Measurements from ENCODE around the gene CFAP91. TPM values are rescaled to one million over a fixed set of nuclear protein-coding genes. Genes with fewer than 3 reads are reported as not detected.

Gene CFAP91
- total RNA-seq (2014; rRNA removed; shearing (Covaris generic); ENCODE audit: low replicate concordance), result 0.17 and 4.5 TPM in 2 replicates

- in situ Hi-C loops (cut with HindIII; ENCODE audit: low pct_unique_long_range_greater_than_20kb, low sequenced_read_pairs), result no loop called here
- peak; percentile 90 for DNase-seq (ENCODE audit: low read depth)
Measured at GRCh38 chr3:119702530-119703527, at the start of gene CFAP91. Gene CFAP91, plus strand, starts transcription at chr3:119703022. Its CDS starts 77 bp downstream, at chr3:119703099.

GRCh38 chr3:119653876-119654275, 48.9 kb upstream of the CFAP91 start:
- in situ Hi-C loops (cut with HindIII; ENCODE audit: low pct_unique_long_range_greater_than_20kb, low sequenced_read_pairs), result no loop called here
- DNase-seq (ENCODE audit: low read depth), result no peak

- no peak for DNase-seq (ENCODE audit: low read depth)
- in situ Hi-C loops (cut with HindIII; ENCODE audit: low pct_unique_long_range_greater_than_20kb, low sequenced_read_pairs), result no loop called here
Measured at GRCh38 chr3:119657887-119658702, 44.7 kb upstream of the CFAP91 start.

GRCh38 chr3:119658994-119659393, 43.8 kb upstream of the CFAP91 start:
- in situ Hi-C loops (cut with HindIII; ENCODE audit: low pct_unique_long_range_greater_than_20kb, low sequenced_read_pairs), result no loop called here
- no peak for DNase-seq (ENCODE audit: low read depth)

- DNase-seq (ENCODE audit: low read depth), result no peak
- in situ Hi-C loops (cut with HindIII; ENCODE audit: low pct_unique_long_range_greater_than_20kb, low sequenced_read_pairs), result no loop called here
Measured at GRCh38 chr3:119659606-119660291, 43.1 kb upstream of the CFAP91 start.

GRCh38 chr3:119660474-119661440, 42.1 kb upstream of the CFAP91 start, which contains the start of gene POPDC2:
Gene POPDC2, minus strand, starts transcription at chr3:119660589. Its CDS starts 166 bp downstream, at chr3:119660423.
- in situ Hi-C loops (cut with HindIII; ENCODE audit: low pct_unique_long_range_greater_than_20kb, low sequenced_read_pairs), result no loop called here
- no peak for DNase-seq (ENCODE audit: low read depth)

GRCh38 chr3:119662604-119663373, 40.0 kb upstream of the CFAP91 start:
- in situ Hi-C loops (cut with HindIII; ENCODE audit: low pct_unique_long_range_greater_than_20kb, low sequenced_read_pairs), result no loop called here
- DNase-seq (ENCODE audit: low read depth), result no peak

- no peak for DNase-seq (ENCODE audit: low read depth)
- in situ Hi-C loops (cut with HindIII; ENCODE audit: low pct_unique_long_range_greater_than_20kb, low sequenced_read_pairs), result no loop called here
Measured at GRCh38 chr3:119663885-119664284, 38.9 kb upstream of the CFAP91 start.

- in situ Hi-C loops (cut with HindIII; ENCODE audit: low pct_unique_long_range_greater_than_20kb, low sequenced_read_pairs), result no loop called here
- no peak for DNase-seq (ENCODE audit: low read depth)
Measured at GRCh38 chr3:119664370-119664769, 38.5 kb upstream of the CFAP91 start.

GRCh38 chr3:119664850-119665379, 37.9 kb upstream of the CFAP91 start:
- DNase-seq (ENCODE audit: low read depth), result no peak
- in situ Hi-C loops (cut with HindIII; ENCODE audit: low pct_unique_long_range_greater_than_20kb, low sequenced_read_pairs), result no loop called here

GRCh38 chr3:119665954-119666559, 36.8 kb upstream of the CFAP91 start:
- in situ Hi-C loops (cut with HindIII; ENCODE audit: low pct_unique_long_range_greater_than_20kb, low sequenced_read_pairs), result no loop called here
- DNase-seq (ENCODE audit: low read depth), result no peak

- DNase-seq (ENCODE audit: low read depth), result no peak
- in situ Hi-C loops (cut with HindIII; ENCODE audit: low pct_unique_long_range_greater_than_20kb, low sequenced_read_pairs), result no loop called here
Measured at GRCh38 chr3:119669906-119670570, 32.8 kb upstream of the CFAP91 start.

- in situ Hi-C loops (cut with HindIII; ENCODE audit: low pct_unique_long_range_greater_than_20kb, low sequenced_read_pairs), result no loop called here
- no peak for DNase-seq (ENCODE audit: low read depth)
Measured at GRCh38 chr3:119672776-119673175, 30.0 kb upstream of the CFAP91 start.

GRCh38 chr3:119673875-119674274, 28.9 kb upstream of the CFAP91 start:
- in situ Hi-C loops (cut with HindIII; ENCODE audit: low pct_unique_long_range_greater_than_20kb, low sequenced_read_pairs), result no loop called here
- no peak for DNase-seq (ENCODE audit: low read depth)

- DNase-seq (ENCODE audit: low read depth), result no peak
- in situ Hi-C loops (cut with HindIII; ENCODE audit: low pct_unique_long_range_greater_than_20kb, low sequenced_read_pairs), result no loop called here
Measured at GRCh38 chr3:119675188-119675874, 27.5 kb upstream of the CFAP91 start.
